Ramos (cell line): ENCODE measurements around the gene CTNND1.

Experiments
- in situ Hi-C: fragments of 300-500 bp; cut with MboI; formaldehyde crosslinking; loops from one replicate; pipeline ENCODE4 v1.14.3; 2022; ENCODE audit warnings: low sequenced_read_pairs; ENCODE audit not compliant: unreplicated experiment

Gene CTNND1

GRCh38 chr11:57758174-57758573 lies 3.4 kb upstream of the CTNND1 start:
- in situ Hi-C loops = no loop called here

GRCh38 chr11:57762235-57762861 lies 746 bp downstream of the CTNND1 start:
- in situ Hi-C loops = no loop called here

GRCh38 chr11:57763568-57763967 lies 2.0 kb downstream of the CTNND1 start:
- in situ Hi-C loops = no loop called here

- in situ Hi-C loops = no loop called here
Measured at GRCh38 chr11:57764021-57764420, 2.4 kb downstream of the CTNND1 start.

- in situ Hi-C loops = no loop called here
Measured at GRCh38 chr11:57764566-57764965, 3.0 kb downstream of the CTNND1 start.

GRCh38 chr11:57764972-57765371 lies 3.4 kb downstream of the CTNND1 start:
- in situ Hi-C loops = no loop called here

GRCh38 chr11:57770793-57771192 lies 9.2 kb downstream of the CTNND1 start:
- in situ Hi-C loops = no loop called here

GRCh38 chr11:57771365-57771764 lies 9.8 kb downstream of the CTNND1 start:
- in situ Hi-C loops = no loop called here

GRCh38 chr11:57772562-57772961 lies 11.0 kb downstream of the CTNND1 start:
- in situ Hi-C loops = no loop called here

GRCh38 chr11:57773026-57773598 lies 11.5 kb downstream of the CTNND1 start:
- in situ Hi-C loops = no loop called here

- in situ Hi-C loops = no loop called here
Measured at GRCh38 chr11:57775491-57775890, 13.9 kb downstream of the CTNND1 start.

- in situ Hi-C loops = no loop called here
Measured at GRCh38 chr11:57776031-57776521, 14.5 kb downstream of the CTNND1 start.

- in situ Hi-C loops = no loop called here
Measured at GRCh38 chr11:57776577-57777210, 15.1 kb downstream of the CTNND1 start.

- in situ Hi-C loops = no loop called here
Measured at GRCh38 chr11:57777969-57778317, 16.3 kb downstream of the CTNND1 start.

GRCh38 chr11:57778318-57779037 lies 16.9 kb downstream of the CTNND1 start:
- in situ Hi-C loops = no loop called here

GRCh38 chr11:57779276-57779675 lies 17.7 kb downstream of the CTNND1 start:
- in situ Hi-C loops = no loop called here

- in situ Hi-C loops = no loop called here
Measured at GRCh38 chr11:57781529-57781943, 19.9 kb downstream of the CTNND1 start.

- in situ Hi-C loops = no loop called here
Measured at GRCh38 chr11:57785072-57785471, 23.5 kb downstream of the CTNND1 start.

- in situ Hi-C loops = no loop called here
Measured at GRCh38 chr11:57786436-57786835, 24.8 kb downstream of the CTNND1 start.

GRCh38 chr11:57787006-57787604 lies 25.5 kb downstream of the CTNND1 start:
- in situ Hi-C loops = no loop called here
